ENCODE results near the gene CASKIN1.

CASKIN1 gene

GRCh38 chr16:2156849-2157224 lies 39.6 kb downstream of the CASKIN1 start:
- H3K4me2 ChIP-seq (ENCODE audit: low read length), result peak overlapping the region; percentile 86
- peaks cover 68% of the 10 kb centered on the region for H3K4me1 ChIP-seq (ENCODE audit: control insufficient read depth, insufficient read depth, low read length)
- H3K27me3 ChIP-seq (ENCODE audit: control insufficient read depth, insufficient read depth, low read length), result no peaks in the 10 kb centered on the region
- peak overlapping the region; percentile 84 for H3K9ac ChIP-seq (ENCODE audit: low read depth, low read length)
- peaks cover 34% of the 10 kb centered on the region for H3K36me3 ChIP-seq (ENCODE audit: insufficient read depth, low read length)
- peak overlapping the region; percentile 75 for H3K4me3 ChIP-seq (ENCODE audit: low read length)
- H3K9me3 ChIP-seq (replicated peaks; ENCODE audit: low read length), result no peaks in the 10 kb centered on the region

- Histone ChIP-seq H3K27me3 (ENCODE audit: control insufficient read depth, insufficient read depth, low read length) (no peaks in the 10 kb centered on the region), H3K9me3 (replicated peaks; ENCODE audit: low read length) (no peaks in the 10 kb centered on the region), H3K4me3 (ENCODE audit: low read length) (peak overlapping the region; percentile 75), H3K4me2 (ENCODE audit: low read length) (peak overlapping the region; percentile 86), H3K36me3 (ENCODE audit: insufficient read depth, low read length) (peaks cover 40% of the 10 kb centered on the region), H3K9ac (ENCODE audit: low read depth, low read length) (peak overlapping the region; percentile 84), H3K4me1 (ENCODE audit: control insufficient read depth, insufficient read depth, low read length) (peaks cover 68% of the 10 kb centered on the region)
Observed at GRCh38 chr16:2155977-2156848, 40.2 kb downstream of the CASKIN1 start.

DNA sequence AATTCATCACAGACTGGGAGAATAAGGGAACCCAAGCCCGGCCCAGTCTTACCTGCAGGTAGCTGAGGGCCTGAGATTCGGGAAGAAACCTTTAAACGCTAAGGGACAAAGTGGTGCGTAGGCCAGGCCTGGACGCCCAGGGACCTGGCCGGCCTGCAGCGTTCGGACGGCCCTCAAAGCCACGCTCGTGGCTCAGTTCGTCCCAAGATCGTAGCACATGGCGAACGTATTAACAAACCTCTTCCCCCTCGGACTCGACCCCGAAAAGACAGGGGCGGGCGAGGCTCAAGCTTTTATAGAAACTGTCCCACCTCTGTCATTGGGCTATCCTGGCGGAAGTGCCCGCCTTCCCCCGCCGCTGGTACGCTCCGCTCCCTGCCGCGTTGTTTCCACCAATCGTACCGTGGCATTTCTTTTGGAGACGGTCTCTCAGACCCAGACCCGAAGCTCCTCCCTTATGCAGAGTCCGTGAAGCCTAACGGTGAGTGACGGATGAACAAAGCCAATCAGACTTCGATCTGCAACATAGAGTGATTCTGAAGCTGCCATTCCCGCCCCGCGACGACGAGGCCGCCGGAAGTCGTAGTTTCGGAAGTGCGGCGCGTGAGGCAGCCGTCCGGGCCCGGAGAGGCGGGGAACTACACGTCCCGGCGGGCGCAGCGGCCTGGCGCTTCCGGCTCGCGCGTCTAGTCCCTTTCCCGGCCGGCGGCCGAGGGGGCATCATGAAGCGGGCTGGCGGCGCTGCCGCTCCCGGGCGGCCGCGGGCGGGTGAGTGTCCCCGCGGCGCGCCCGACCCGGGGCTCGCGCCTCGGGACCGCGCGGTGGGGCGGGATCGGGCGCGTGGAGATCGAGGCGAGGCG lies 41.1 kb downstream of the CASKIN1 start, which contains the start of gene TRAF7:
Gene TRAF7 (plus strand): TSS at position 692 of the 860 bp plus-strand sequence. CDS start 8,139 bp downstream, outside the sequence.
- H3K4me3 ChIP-seq (ENCODE audit: low read length), result peak within 1 kb of the TSS; percentile 92
- H3K4me1 ChIP-seq (ENCODE audit: control insufficient read depth, insufficient read depth, low read length), result peaks cover 62% of the 10 kb centered on the region
- H3K36me3 ChIP-seq (ENCODE audit: insufficient read depth, low read length), result peaks cover 42% of the 10 kb centered on the region
- no peaks in the 10 kb centered on the region for H3K27me3 ChIP-seq (ENCODE audit: control insufficient read depth, insufficient read depth, low read length)
- H3K9ac ChIP-seq (ENCODE audit: low read depth, low read length), result peak within 1 kb of the TSS; percentile 96
- no peaks in the 10 kb centered on the region for H3K9me3 ChIP-seq (replicated peaks; ENCODE audit: low read length)
- peak within 1 kb of the TSS; percentile 99 for H3K4me2 ChIP-seq (ENCODE audit: low read length)

DNA sequence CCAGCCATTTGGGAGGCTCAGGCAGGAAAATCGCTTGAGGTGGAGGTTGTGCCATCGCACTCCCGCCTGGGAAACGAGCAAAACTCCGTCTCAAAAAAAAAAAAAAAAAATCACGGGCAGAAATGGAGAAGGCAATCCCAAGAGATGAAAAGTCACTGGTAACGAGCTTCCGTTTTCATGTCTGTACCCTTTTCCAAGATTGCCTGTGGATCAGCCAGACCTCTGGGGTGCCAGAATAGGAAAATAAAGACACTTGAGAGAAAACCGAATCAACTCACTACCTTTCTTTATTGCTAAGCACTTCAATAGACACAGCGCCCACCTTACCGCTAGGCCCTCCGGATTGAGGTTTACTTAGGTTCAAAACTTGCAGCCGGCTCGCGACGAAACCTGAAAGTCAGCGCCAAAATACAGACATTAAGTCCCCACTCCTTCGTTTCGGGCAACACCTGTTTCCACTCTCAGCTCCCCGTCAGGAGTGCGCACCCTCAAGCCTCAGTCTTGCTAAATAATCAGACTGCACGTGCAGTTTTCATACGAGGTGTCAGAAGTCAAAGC lies 41.8 kb downstream of the CASKIN1 start:
- H3K9ac ChIP-seq (ENCODE audit: low read depth, low read length), result peak overlapping the region; percentile 96
- H3K27me3 ChIP-seq (ENCODE audit: control insufficient read depth, insufficient read depth, low read length), result no peaks in the 10 kb centered on the region
- H3K4me2 ChIP-seq (ENCODE audit: low read length), result peak overlapping the region; percentile 99
- peak overlapping the region; percentile 92 for H3K4me3 ChIP-seq (ENCODE audit: low read length)
- peaks cover 60% of the 10 kb centered on the region for H3K4me1 ChIP-seq (ENCODE audit: control insufficient read depth, insufficient read depth, low read length)
- H3K9me3 ChIP-seq (replicated peaks; ENCODE audit: low read length), result no peaks in the 10 kb centered on the region
- H3K36me3 ChIP-seq (ENCODE audit: insufficient read depth, low read length), result peaks cover 42% of the 10 kb centered on the region

GRCh38 chr16:2152695-2153506 lies 43.5 kb downstream of the CASKIN1 start:
- Histone ChIP-seq H3K4me3 (ENCODE audit: low read length) (peak overlapping the region; percentile 92), H3K9me3 (replicated peaks; ENCODE audit: low read length) (no peaks in the 10 kb centered on the region), H3K4me1 (ENCODE audit: control insufficient read depth, insufficient read depth, low read length) (peaks cover 59% of the 10 kb centered on the region), H3K4me2 (ENCODE audit: low read length) (peak overlapping the region; percentile 99), H3K9ac (ENCODE audit: low read depth, low read length) (peak overlapping the region; percentile 96), H3K36me3 (ENCODE audit: insufficient read depth, low read length) (peaks cover 36% of the 10 kb centered on the region), H3K27me3 (ENCODE audit: control insufficient read depth, insufficient read depth, low read length) (no peaks in the 10 kb centered on the region)

DNA sequence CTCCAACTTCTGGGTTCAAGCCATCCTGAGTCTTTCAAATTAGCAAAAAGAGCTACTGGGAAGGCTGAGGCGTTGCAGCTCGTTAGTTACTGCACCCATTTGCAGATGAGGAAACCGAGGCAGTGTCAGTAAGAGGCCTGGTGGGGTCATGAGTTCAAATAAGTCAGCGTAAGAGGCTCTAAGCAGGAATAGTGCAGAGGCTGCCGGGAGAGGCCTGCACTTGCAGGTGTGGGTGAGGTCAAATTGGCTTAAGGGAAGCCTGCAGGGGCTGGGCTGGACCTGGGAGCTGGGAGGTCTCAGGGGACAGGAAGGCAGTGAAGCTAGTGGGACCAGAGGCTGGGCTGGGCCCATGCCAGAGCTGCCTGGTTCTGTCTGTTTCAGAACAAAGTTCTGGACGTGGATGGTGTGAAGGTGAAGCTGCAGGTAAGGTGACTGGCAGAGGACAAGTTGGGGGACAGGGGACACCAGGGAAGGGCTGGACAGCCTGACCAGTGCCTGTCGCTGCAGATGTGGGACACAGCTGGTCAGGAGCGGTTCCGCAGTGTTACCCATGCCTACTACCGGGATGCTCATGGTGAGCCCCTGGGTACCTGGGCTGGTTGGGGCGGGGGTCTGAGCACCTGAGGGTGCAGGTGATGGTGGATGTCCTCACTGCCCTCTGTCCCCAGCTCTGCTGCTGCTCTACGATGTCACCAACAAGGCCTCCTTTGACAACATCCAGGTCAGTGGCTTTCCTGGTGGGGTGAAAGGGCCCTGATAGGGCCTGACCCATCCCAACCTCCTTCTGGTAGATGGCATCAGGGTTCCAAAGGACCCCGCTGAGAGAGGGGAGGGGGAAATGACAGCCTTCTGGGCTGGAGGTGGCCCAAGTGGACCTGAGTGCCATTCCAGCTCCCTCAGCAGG lies 45.0 kb downstream of the CASKIN1 start:
- no peaks in the 10 kb centered on the region for H3K9me3 ChIP-seq (replicated peaks; ENCODE audit: low read length)
- peak overlapping the region; percentile 45 for H3K4me2 ChIP-seq (ENCODE audit: low read length)
- H3K27me3 ChIP-seq (ENCODE audit: control insufficient read depth, insufficient read depth, low read length), result no peaks in the 10 kb centered on the region
- peaks cover 36% of the 10 kb centered on the region for H3K36me3 ChIP-seq (ENCODE audit: insufficient read depth, low read length)
- H3K9ac ChIP-seq (ENCODE audit: low read depth, low read length), result peak overlapping the region; percentile 43
- peaks cover 48% of the 10 kb centered on the region for H3K4me1 ChIP-seq (ENCODE audit: control insufficient read depth, insufficient read depth, low read length)
- no peak overlapping the region for H3K4me3 ChIP-seq (ENCODE audit: low read length)

DNA sequence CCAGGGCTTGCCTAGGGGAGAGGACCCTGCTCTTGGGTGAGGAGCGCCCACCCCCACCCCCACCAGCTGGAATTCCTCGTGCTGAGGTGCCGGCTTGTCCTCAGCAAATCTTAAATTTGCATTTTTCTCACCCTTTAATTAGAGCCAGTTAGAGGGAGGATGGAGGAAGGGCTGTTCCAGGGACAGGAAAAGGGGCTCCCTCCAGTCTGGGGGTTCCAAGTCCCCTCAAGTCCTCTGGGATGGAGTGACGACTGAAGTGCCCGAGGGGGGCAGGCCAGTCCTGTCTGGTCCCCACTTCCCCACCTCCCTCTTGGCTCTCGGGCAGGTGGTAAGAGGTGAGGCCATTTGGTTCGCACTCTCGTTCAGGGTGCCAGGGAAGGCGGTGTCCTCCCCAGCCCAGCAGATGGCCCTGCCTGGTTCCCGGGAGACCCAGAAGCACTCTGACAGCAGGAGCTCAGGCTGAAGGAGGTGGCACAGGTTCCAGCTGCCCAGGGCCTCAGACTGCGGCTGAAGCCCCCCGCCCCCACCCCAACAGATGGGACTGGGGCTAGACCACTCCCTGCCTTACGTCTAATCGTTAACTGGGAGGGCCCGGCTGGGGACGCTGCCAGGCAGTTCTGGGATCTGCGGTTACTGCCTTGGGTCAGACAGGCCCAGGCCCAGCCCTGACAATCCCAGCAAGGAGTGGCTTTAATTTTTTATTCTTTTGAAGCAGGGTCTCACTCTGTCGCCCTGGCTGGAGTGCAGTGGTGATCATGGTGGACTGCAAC lies 45.8 kb downstream of the CASKIN1 start:
- H3K27me3 ChIP-seq (ENCODE audit: control insufficient read depth, insufficient read depth, low read length), result no peaks in the 10 kb centered on the region
- no peak overlapping the region for H3K9ac ChIP-seq (ENCODE audit: low read depth, low read length)
- peaks cover 48% of the 10 kb centered on the region for H3K4me1 ChIP-seq (ENCODE audit: control insufficient read depth, insufficient read depth, low read length)
- H3K4me2 ChIP-seq (ENCODE audit: low read length), result peak overlapping the region; percentile 45
- H3K9me3 ChIP-seq (replicated peaks; ENCODE audit: low read length), result no peaks in the 10 kb centered on the region
- H3K4me3 ChIP-seq (ENCODE audit: low read length), result no peak overlapping the region
- H3K36me3 ChIP-seq (ENCODE audit: insufficient read depth, low read length), result peaks cover 36% of the 10 kb centered on the region

- Histone ChIP-seq H3K4me3 (ENCODE audit: low read length) (no peak overlapping the region), H3K9ac (ENCODE audit: low read depth, low read length) (no peak overlapping the region), H3K9me3 (replicated peaks; ENCODE audit: low read length) (no peaks in the 10 kb centered on the region), H3K4me2 (ENCODE audit: low read length) (peak overlapping the region; percentile 90), H3K27me3 (ENCODE audit: control insufficient read depth, insufficient read depth, low read length) (no peaks in the 10 kb centered on the region), H3K36me3 (ENCODE audit: insufficient read depth, low read length) (peaks cover 33% of the 10 kb centered on the region), H3K4me1 (ENCODE audit: control insufficient read depth, insufficient read depth, low read length) (peaks cover 48% of the 10 kb centered on the region)
Observed at GRCh38 chr16:2149630-2150417, 46.6 kb downstream of the CASKIN1 start.
